Measurements from ENCODE around the gene NR6A1.

NR6A1 gene

GRCh38 chr9:124511426-124511840 is 259.7 kb downstream of the NR6A1 start:
- no peak for TF ChIP-seq CTCF (conservative IDR thresholded peaks at IDR 0.05; ENCODE audit: low read depth, low read length)
- Histone ChIP-seq H2AFZ (ENCODE audit: low read depth) (no peak overlapping the region), H3K27me3 (ENCODE audit: insufficient read depth, low read depth) (no peaks in the 10 kb centered on the region), H3K79me2 (ENCODE audit: insufficient read depth, low read depth) (no peaks in the 10 kb centered on the region), H3K4me3 (IDR thresholded peaks at IDR 0.05; ENCODE audit: insufficient read depth, low read depth, low read length) (no peak overlapping the region), H3K27ac (no peak overlapping the region), H3K4me2 (no peak overlapping the region), H3K36me3 (ENCODE audit: insufficient read depth) (no peaks in the 10 kb centered on the region), H3K4me1 (ENCODE audit: low read depth, poor library complexity, severe bottlenecking) (no peaks in the 10 kb centered on the region), H4K20me1 (ENCODE audit: insufficient read depth) (no peaks in the 10 kb centered on the region), H3K9ac (no peak overlapping the region)

DNA sequence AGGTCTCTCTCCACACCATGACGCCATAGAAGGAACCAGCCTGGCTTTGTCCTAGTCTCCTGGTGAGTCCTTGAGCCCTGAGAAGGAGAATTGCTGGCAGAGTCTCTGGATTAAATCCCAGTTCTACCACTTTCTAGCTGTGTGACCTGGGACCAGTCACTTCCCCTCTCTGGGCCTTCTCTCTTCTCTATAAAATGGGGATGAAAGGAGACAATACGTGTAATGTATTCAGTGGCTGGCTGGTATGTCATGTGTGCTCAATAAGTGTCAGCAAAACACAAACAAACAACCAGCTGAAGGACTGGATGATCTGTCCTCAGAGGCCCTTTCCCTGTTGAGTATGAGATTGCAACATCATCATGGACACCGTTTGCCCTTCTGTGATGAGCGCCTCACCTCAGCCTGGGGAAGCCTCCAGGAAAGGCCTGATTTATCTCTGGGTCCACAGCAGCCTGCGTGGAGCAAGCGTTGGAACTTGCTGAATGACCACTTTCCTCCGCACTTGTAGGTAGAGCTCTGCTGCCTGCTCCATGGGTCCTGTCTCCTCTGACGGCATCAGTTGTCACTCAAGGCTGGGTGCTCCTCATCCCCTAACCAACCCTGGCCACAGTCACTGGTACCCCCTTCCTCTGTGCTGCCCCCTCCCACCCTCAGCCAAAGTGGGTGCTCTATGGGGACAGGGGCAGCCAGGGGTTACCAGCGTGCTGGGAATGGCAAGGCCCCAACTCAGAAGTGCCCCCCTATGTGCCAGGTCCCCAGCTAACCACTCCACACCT is 260.3 kb downstream of the NR6A1 start:
- Histone ChIP-seq H3K9ac (no peak overlapping the region), H3K4me3 (IDR thresholded peaks at IDR 0.05; ENCODE audit: insufficient read depth, low read depth, low read length) (no peak overlapping the region), H3K4me1 (ENCODE audit: low read depth, poor library complexity, severe bottlenecking) (no peaks in the 10 kb centered on the region), H3K27me3 (ENCODE audit: insufficient read depth, low read depth) (no peaks in the 10 kb centered on the region), H2AFZ (ENCODE audit: low read depth) (no peak overlapping the region), H4K20me1 (ENCODE audit: insufficient read depth) (no peaks in the 10 kb centered on the region), H3K79me2 (ENCODE audit: insufficient read depth, low read depth) (no peaks in the 10 kb centered on the region), H3K4me2 (no peak overlapping the region), H3K27ac (no peak overlapping the region), H3K36me3 (ENCODE audit: insufficient read depth) (no peaks in the 10 kb centered on the region)
- no peak for TF ChIP-seq CTCF (conservative IDR thresholded peaks at IDR 0.05; ENCODE audit: low read depth, low read length)

- H4K20me1 ChIP-seq (ENCODE audit: insufficient read depth) = no peaks in the 10 kb centered on the region
- no peaks in the 10 kb centered on the region for H3K4me1 ChIP-seq (ENCODE audit: low read depth, poor library complexity, severe bottlenecking)
- no peaks in the 10 kb centered on the region for H3K36me3 ChIP-seq (ENCODE audit: insufficient read depth)
- H3K27ac ChIP-seq = no peak overlapping the region
- H3K9ac ChIP-seq = no peak overlapping the region
- no peak for TF ChIP-seq CTCF (conservative IDR thresholded peaks at IDR 0.05; ENCODE audit: low read depth, low read length)
- no peaks in the 10 kb centered on the region for H3K79me2 ChIP-seq (ENCODE audit: insufficient read depth, low read depth)
- H3K27me3 ChIP-seq (ENCODE audit: insufficient read depth, low read depth) = no peaks in the 10 kb centered on the region
- no peak overlapping the region for H3K4me2 ChIP-seq
- no peak overlapping the region for H2AFZ ChIP-seq (ENCODE audit: low read depth)
- no peak overlapping the region for H3K4me3 ChIP-seq (IDR thresholded peaks at IDR 0.05; ENCODE audit: insufficient read depth, low read depth, low read length)
Observed at GRCh38 chr9:124507880-124508423, 263.2 kb downstream of the NR6A1 start.

DNA sequence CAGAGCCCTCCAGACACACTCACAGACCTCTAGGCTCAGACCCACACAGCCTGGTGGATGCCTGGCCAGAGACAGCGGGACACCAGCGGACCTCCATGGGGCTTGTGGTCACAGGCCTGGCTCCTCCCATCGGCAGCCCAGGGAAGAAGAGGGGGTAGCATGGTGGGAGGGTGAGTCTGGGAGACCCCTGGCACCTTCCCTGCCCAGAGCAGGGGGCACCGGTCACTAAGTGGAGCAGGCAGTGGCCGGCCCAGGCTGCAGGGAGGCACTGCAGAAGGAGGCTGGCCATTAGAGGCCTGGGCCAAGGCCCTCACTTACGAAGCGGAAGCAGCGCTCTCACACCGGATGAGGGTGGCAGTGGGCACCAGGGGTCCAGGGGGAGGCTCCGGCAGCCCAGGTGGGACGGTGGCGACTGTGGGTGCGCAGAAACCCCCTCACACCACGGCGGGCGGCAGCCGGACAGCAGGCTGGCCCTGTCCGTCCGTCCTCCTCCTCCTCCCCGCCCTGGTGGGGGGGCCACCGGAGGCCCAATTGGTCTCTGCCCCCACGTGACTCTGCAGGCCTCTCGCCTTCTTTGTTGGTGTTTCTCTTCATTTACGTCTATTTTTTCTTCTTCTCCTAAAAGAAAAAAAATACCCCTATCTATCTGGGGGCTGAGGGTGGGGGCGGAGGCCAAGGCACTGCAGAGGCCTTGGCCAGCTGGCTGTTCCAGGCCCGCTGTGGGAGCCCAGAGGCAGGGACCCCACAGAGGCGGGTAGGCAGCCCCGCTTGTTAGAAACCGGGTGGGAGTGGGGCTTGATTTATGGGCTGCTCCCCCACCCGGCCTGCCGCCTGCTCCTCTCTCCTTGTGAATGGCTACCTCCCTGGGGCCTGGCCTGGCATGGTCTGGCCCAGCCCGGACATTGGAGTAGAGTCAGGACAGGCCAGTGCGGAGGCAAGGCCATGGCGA is 263.9 kb downstream of the NR6A1 start, which contains the start of gene NR5A1:
TSS of gene NR5A1 (minus strand) at position 469 of the 949 bp plus-strand sequence. CDS start 4,004 bp downstream, outside the sequence.
- Histone ChIP-seq H3K4me1 (ENCODE audit: low read depth, poor library complexity, severe bottlenecking) (no peaks in the 10 kb centered on the region), H3K79me2 (ENCODE audit: insufficient read depth, low read depth) (no peaks in the 10 kb centered on the region), H3K4me2 (no peak within 1 kb of the TSS), H3K36me3 (ENCODE audit: insufficient read depth) (no peaks in the 10 kb centered on the region), H4K20me1 (ENCODE audit: insufficient read depth) (no peaks in the 10 kb centered on the region), H3K27ac (no peak within 1 kb of the TSS), H3K27me3 (ENCODE audit: insufficient read depth, low read depth) (no peaks in the 10 kb centered on the region), H3K4me3 (IDR thresholded peaks at IDR 0.05; ENCODE audit: insufficient read depth, low read depth, low read length) (no peak within 1 kb of the TSS), H2AFZ (ENCODE audit: low read depth) (no peak within 1 kb of the TSS), H3K9ac (no peak within 1 kb of the TSS)
- TF ChIP-seq CTCF (conservative IDR thresholded peaks at IDR 0.05; ENCODE audit: low read depth, low read length) = no peak

Data from KMS-11 (cell line).